A549 (cell line): ENCODE measurements around the gene UTS2R. TPM values are rescaled to one million over a fixed set of nuclear protein-coding genes. Genes with fewer than 3 reads are reported as not detected.
A peak's percentile ranks its signal among the peaks of the same experiment; 100 is the strongest.

ENCODE experiments used
- ATAC-seq, 2 experiments: fragments of 200-7000 bp in 1 of 2; fragments of >200 bp in 1 of 2; cut with Nextera tagmentation in 1 of 2; cut with Tn5 transposase in 1 of 2; 3 replicates each; pipeline versions ENCODE4 v1.8.0 to v1.9.1; 2018 to 2020; ENCODE audit warnings: mild to moderate bottlenecking in 1 of 2, moderate library complexity in 1 of 2
- CTCF ChIA-PET: fragments of 300-600 bp; sonication (Branson Sonifier 250); formaldehyde crosslinking; extraction: SDS; loops from one replicate; lab custom pipeline; 2021; ENCODE audit warnings: antibody characterized with exemption, inconsistent platforms; lab: Yijun Ruan, JAX
- POLR2A ChIA-PET: fragments of 350-600 bp; formaldehyde crosslinking; extraction: SDS; loops from one replicate; lab custom pipeline; 2021; ENCODE audit warnings: antibody characterized with exemption, inconsistent platforms; lab: Yijun Ruan, JAX
- DNase-seq, 2 experiments: peaks; one replicate each; pipeline versions ENCODE4 v3.0.0 to v3.0.0-alpha.2; 2011 to 2016; ENCODE audit warnings: low read depth in 1 of 2, low spot score in 1 of 2
- FAIRE-seq: peaks from 2 replicates; lab custom pipeline; 2011; peaks lifted over from hg19 to GRCh38; lab: Jason Lieb, UNC
- H3K27ac ChIP-seq, 2 experiments: fragments of >200 bp; sonication (Bioruptor Twin); formaldehyde crosslinking; 3 replicates each; pipeline ENCODE4 v1.5.1; 2016 to 2017
- H3K4me1 ChIP-seq: fragments of >200 bp; sonication (Bioruptor Twin); formaldehyde crosslinking; 3 replicates; pipeline ENCODE4 v1.6.1; 2016
- H3K4me2 ChIP-seq: fragments of >200 bp; sonication (Bioruptor Twin); formaldehyde crosslinking; 3 replicates; pipeline ENCODE4 v1.6.1; 2016
- H3K4me3 ChIP-seq: fragments of >200 bp; sonication (Bioruptor Twin); formaldehyde crosslinking; 3 replicates; pipeline ENCODE4 v1.5.1; 2016
- H3K9me3 ChIP-seq: fragments of >200 bp; sonication (Bioruptor Twin); formaldehyde crosslinking; 3 replicates; pipeline ENCODE4 v1.6.1; 2016
- BHLHE40 ChIP-seq: IDR thresholded peaks from 2 replicates; pipeline ENCODE4 v1.6.1; 2012; ENCODE audit warnings: low read depth, low read length, inconsistent platforms
- CBX2 ChIP-seq: fragments of 200-600 bp; sonication (generic); IDR thresholded peaks from 2 replicates; pipeline ENCODE4 v1.6.1; 2016; ENCODE audit warnings: low read depth, mild to moderate bottlenecking, borderline replicate concordance
- CBX8 ChIP-seq: fragments of 200-600 bp; sonication (generic); IDR thresholded peaks from 2 replicates; pipeline ENCODE4 v1.6.1; 2016
- CEBPB ChIP-seq, 2 experiments: fragments of >200 bp in 1 of 2; sonication (Bioruptor Twin) in 1 of 2; formaldehyde crosslinking in 1 of 2; IDR thresholded peaks; 2 replicates each; pipeline ENCODE4 v1.6.1; 2012 to 2016
- CTCF ChIP-seq: fragments of >200 bp; sonication (Bioruptor Twin); formaldehyde crosslinking; IDR thresholded peaks from 3 replicates; pipeline ENCODE4 v1.5.1; 2016
- FOSL2 ChIP-seq, 2 experiments: fragments of 450-650 bp in 1 of 2; fragments of >200 bp in 1 of 2; sonication (Bioruptor Twin) in 1 of 2; formaldehyde crosslinking; IDR thresholded peaks; 2 replicates each; pipeline versions ENCODE4 v1.5.0 to v1.6.1; 2016 to 2020; ENCODE audit warnings: mild to moderate bottlenecking in 1 of 2, moderate library complexity in 1 of 2
- FOXS1 ChIP-seq: fragments of 250-450 bp; sonication (Bioruptor Pico); IDR thresholded peaks from 2 replicates; pipeline ENCODE4 v1.5.0; 2020; ENCODE audit warnings: mild to moderate bottlenecking, moderate library complexity
- HOXA7 ChIP-seq: fragments of 250-450 bp; sonication (Bioruptor Pico); IDR thresholded peaks from 2 replicates; pipeline ENCODE4 v1.5.0; 2020; ENCODE audit warnings: mild to moderate bottlenecking, moderate library complexity
- JUNB ChIP-seq: fragments of >200 bp; sonication (Bioruptor Twin); formaldehyde crosslinking; IDR thresholded peaks from 2 replicates; pipeline ENCODE4 v1.6.1; 2016
- KDM1A ChIP-seq: fragments of 200-600 bp; sonication (generic); IDR thresholded peaks from 2 replicates; pipeline ENCODE4 v1.6.1; 2016; ENCODE audit warnings: low read depth, mild to moderate bottlenecking
- PHF8 ChIP-seq: fragments of 200-600 bp; sonication (generic); IDR thresholded peaks from 2 replicates; pipeline ENCODE4 v1.6.1; 2016; ENCODE audit warnings: low read depth, mild to moderate bottlenecking, antibody characterized with exemption, moderate library complexity, borderline replicate concordance
- RAD21 ChIP-seq, 2 experiments: fragments of >200 bp in 1 of 2; sonication (Bioruptor Twin) in 1 of 2; formaldehyde crosslinking in 1 of 2; IDR thresholded peaks in 1 of 2; conservative IDR thresholded peaks in 1 of 2; 2 replicates in 1 of 2; 3 replicates in 1 of 2; pipeline ENCODE4 v1.6.1; 2012 to 2018; ENCODE audit warnings: inconsistent platforms in 1 of 2
- RARB ChIP-seq: fragments of 250-450 bp; sonication (Bioruptor Pico); IDR thresholded peaks from 2 replicates; pipeline ENCODE4 v1.8.0; 2021; ENCODE audit warnings: mild to moderate bottlenecking, moderate library complexity
- ZC3H11A ChIP-seq: fragments of 450-650 bp; IDR thresholded peaks from 2 replicates; pipeline ENCODE4 v1.6.1; 2014; ENCODE audit warnings: antibody characterized with exemption, mild to moderate bottlenecking
- WGBS: methylation state at CpG from one replicate; pipeline ENCODE4 v1.1.6; 2017; ENCODE audit errors: missing lambda C conversion rate; 5-methylcytosine and 5-hydroxymethylcytosine counted together
- polyA plus RNA-seq, 4 experiments: library from polyadenylated mRNA; depleted of rRNA in 3 of 4; stranded (reverse); fragments of >200 nt; fragmentation: RNase III in 1 of 4; extraction: RNeasy Plus Mini Kit Qiagen cat#74134 plus additional on column Dnase treatment in 1 of 4; gene quantifications; 2 replicates in 3 of 4; 3 replicates in 1 of 4; pipeline ENCODE4 v1.2.3, GENCODE V29; 2011 to 2017
- TF ChIP-seq, protein P1 (sequence below): fragments of 450-650 bp; IDR thresholded peaks from 2 replicates; pipeline ENCODE4 v1.6.1; 2014; ENCODE audit warnings: antibody characterized with exemption
- TF ChIP-seq, protein P2 (sequence below): IDR thresholded peaks from 2 replicates; pipeline ENCODE4 v1.6.1; 2012

The UTS2R gene
- polyA plus RNA-seq, 2 of the 4 experiments (the other 2 are of a cell fraction), result not detected

DNA sequence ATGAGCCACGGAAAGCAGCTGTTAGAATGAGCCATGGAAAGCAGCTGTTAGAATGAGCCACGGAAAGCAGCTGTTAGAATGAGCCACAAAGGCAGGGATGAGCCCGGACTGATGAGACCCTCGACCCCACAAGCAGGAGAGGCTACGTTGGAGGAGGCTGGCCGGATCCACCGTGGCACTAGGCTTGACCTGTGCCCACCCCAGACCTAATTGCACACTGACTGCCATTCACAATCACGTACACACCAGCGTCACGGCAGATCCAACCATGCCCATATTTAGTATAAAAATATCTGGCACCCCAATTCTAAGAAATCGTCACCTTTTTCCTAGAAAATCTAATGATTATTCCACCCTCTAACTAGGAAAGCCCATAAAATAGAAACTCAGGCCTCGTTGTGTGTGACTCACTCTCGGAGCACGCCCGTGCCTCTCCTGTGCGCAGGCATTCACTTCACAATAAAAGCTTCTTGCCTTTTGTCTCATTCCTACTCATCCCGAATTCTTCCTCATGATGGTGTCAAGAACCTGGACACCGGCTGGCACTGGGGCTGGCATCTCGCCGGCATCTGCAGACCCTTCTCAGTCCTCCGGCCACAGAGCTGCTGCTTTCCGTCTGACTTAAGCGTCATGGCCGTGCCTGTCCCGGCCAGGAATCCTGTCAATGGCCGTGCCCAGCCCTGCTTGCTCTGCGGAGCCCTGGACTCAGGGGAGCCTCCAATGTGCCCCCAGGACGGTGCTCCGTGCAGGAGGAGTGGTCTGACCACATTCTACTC, 32.5 kb upstream of the UTS2R start (continued):
- TF ChIP-seq, protein P1, sequence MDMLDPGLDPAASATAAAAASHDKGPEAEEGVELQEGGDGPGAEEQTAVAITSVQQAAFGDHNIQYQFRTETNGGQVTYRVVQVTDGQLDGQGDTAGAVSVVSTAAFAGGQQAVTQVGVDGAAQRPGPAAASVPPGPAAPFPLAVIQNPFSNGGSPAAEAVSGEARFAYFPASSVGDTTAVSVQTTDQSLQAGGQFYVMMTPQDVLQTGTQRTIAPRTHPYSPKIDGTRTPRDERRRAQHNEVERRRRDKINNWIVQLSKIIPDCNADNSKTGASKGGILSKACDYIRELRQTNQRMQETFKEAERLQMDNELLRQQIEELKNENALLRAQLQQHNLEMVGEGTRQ, result no peak
- peak; percentile 55 for TF ChIP-seq JUNB
- TF ChIP-seq, all 56 proteins: peak for 10

GRCh38 chr17:82339634-82340580, 31.7 kb upstream of the UTS2R start:
- WGBS, result 38% methylated on average over 9 of the region's 10 CpGs

GRCh38 chr17:82342361-82343079, 29.0 kb upstream of the UTS2R start:
- FAIRE-seq (no peak), DNase-seq (no peak), ATAC-seq (no peak)
- no peak overlapping the region for H3K4me2 ChIP-seq
- H3K9me3 ChIP-seq, result no peaks in the 10 kb centered on the region
- no peak overlapping the region for H3K27ac ChIP-seq
- peaks cover 37% of the 10 kb centered on the region for H3K4me1 ChIP-seq
- H3K4me3 ChIP-seq, result no peak overlapping the region
- TF ChIP-seq CEBPB (IDR thresholded peaks at IDR 0.05) (no peak), CBX2 (no peak), RARB (CRISPR knock-in tag) (no peak), FOXS1 (CRISPR knock-in tag) (no peak), FOSL2 (IDR thresholded peaks at IDR 0.05) (no peak), FOSL2 (CRISPR knock-in tag; IDR thresholded peaks at IDR 0.05) (no peak), RAD21 (conservative IDR thresholded peaks at IDR 0.05 in 1 of 2, IDR thresholded peaks at IDR 0.05 in 1 of 2) (no peak), PHF8 (no peak), ZC3H11A (no peak), CTCF (no peak), CBX8 (no peak), HOXA7 (no peak), BHLHE40 (no peak)
- TF ChIP-seq, protein P2, sequence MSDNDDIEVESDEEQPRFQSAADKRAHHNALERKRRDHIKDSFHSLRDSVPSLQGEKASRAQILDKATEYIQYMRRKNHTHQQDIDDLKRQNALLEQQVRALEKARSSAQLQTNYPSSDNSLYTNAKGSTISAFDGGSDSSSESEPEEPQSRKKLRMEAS, result no peak
- 81% methylated on average over 28 of the region's 28 CpGs for WGBS
- ChIA-PET CTCF (interaction anchor here (0.6 to 5.3 kb wide), 12 partner anchors 9 to 124 kb away, joined by 3 to 32 read pairs (median 5); no protein-coding TSS in a partner anchor), POLR2A (no interaction called here)

More at GRCh38 chr17:82339634-82340580, 31.7 kb upstream of the UTS2R start:
- peaks cover 33% of the 10 kb centered on the region for H3K4me1 ChIP-seq
- CTCF ChIA-PET, result interaction anchor here (0.9 to 5.8 kb wide), 12 partner anchors 9 to 104 kb away, joined by 3 to 37 read pairs (median 4); no protein-coding TSS in a partner anchor
- TF ChIP-seq FOXS1 (CRISPR knock-in tag), result no peak
- no peak for TF ChIP-seq RARB (CRISPR knock-in tag)
- no peak for TF ChIP-seq KDM1A
- no peak for TF ChIP-seq ZC3H11A
- H3K9me3 ChIP-seq, result no peaks in the 10 kb centered on the region
- DNase-seq (peak; percentile 62 to 86), ATAC-seq (peak; percentile 52 to 69), FAIRE-seq (no peak)
- peak overlapping the region; percentile 92 for H3K4me2 ChIP-seq
- POLR2A ChIA-PET, result interaction anchor here (1.2 to 2.2 kb wide), 2 partner anchors 42 to 48 kb away, joined by 6 to 9 read pairs; no protein-coding TSS in a partner anchor
- peak overlapping the region; percentile 37 for H3K4me3 ChIP-seq
- peak overlapping the region; percentile 86 to 92 for H3K27ac ChIP-seq
